SU-DHL-6 (cell line): ENCODE data around the gene AURKAIP1.
"Not testable (repeated sequence)": the region's sequence is repeated elsewhere in the genome, so short reads cannot be mapped to it uniquely, and the experiment has no call there.

Experiments
- H2AFZ ChIP-seq: fragments of 200-600 bp; sonication (generic); 2 replicates; pipeline ENCODE4 v1.6.1; 2014; ENCODE audit warnings: low read depth, mild to moderate bottlenecking, moderate library complexity, mixed read lengths, antibody characterized with exemption, low read length; ENCODE audit not compliant: severe bottlenecking
- H3F3A ChIP-seq: fragments of 200-600 bp; shearing (Covaris generic); 2 replicates; pipeline ENCODE4 v1.6.0; 2016; ENCODE audit warnings: antibody characterized with exemption, mild to moderate bottlenecking; ENCODE audit not compliant: insufficient read depth
- H3K27ac ChIP-seq: fragments of 200-600 bp; sonication (generic); 2 replicates; pipeline ENCODE4 v1.5.1; 2016; ENCODE audit warnings: low read depth, mild to moderate bottlenecking, low read length, moderate library complexity, mixed read lengths
- H3K27me3 ChIP-seq: fragments of 200-600 bp; sonication (generic), shearing (Covaris generic); 2 replicates; pipeline ENCODE4 v1.6.0; 2014; ENCODE audit warnings: mild to moderate bottlenecking, low read length
- H3K36me3 ChIP-seq: fragments of 200-600 bp; sonication (generic); 2 replicates; pipeline ENCODE4 v1.6.1; 2014; ENCODE audit warnings: mild to moderate bottlenecking, low read length, mixed read lengths
- H3K4me2 ChIP-seq: fragments of 300-600, 200-600 bp; shearing (Covaris generic), sonication (generic); 2 replicates; pipeline ENCODE4 v1.6.0; 2014; ENCODE audit warnings: low read length, low read depth, mild to moderate bottlenecking; ENCODE audit not compliant: poor library complexity, severe bottlenecking
- H3K4me3 ChIP-seq: fragments of 200-600 bp; sonication (generic); 2 replicates; pipeline ENCODE4 v1.5.1; 2014; ENCODE audit warnings: antibody characterized with exemption, low read length, mild to moderate bottlenecking, mixed read lengths; ENCODE audit not compliant: insufficient read depth, poor library complexity, severe bottlenecking
- H3K79me2 ChIP-seq: fragments of 200-600 bp; sonication (generic); 2 replicates; pipeline ENCODE4 v1.6.1; 2014; ENCODE audit warnings: mild to moderate bottlenecking, low read length, moderate library complexity; ENCODE audit not compliant: insufficient read depth
- H3K9ac ChIP-seq: fragments of 200-600 bp; sonication (generic); 2 replicates; pipeline ENCODE4 v1.7.0; 2014; ENCODE audit warnings: mild to moderate bottlenecking, low read length
- H3K9me2 ChIP-seq: fragments of 200-600 bp; sonication (generic); replicated peaks from 2 replicates; pipeline ENCODE4 v1.6.1; 2014; ENCODE audit warnings: low read length; ENCODE audit not compliant: insufficient read depth
- H3K9me3 ChIP-seq: fragments of 200-600 bp; sonication (generic); 2 replicates; pipeline ENCODE4 v1.6.1; 2014; ENCODE audit warnings: low read length, mixed read lengths; ENCODE audit not compliant: insufficient read depth
- H4K20me1 ChIP-seq: fragments of 200-600 bp; sonication (generic); 2 replicates; pipeline ENCODE4 v1.6.1; 2014; ENCODE audit warnings: low read depth, mild to moderate bottlenecking, antibody characterized with exemption, low read length, moderate library complexity, mixed read lengths
- EZH2phosphoT487 ChIP-seq: fragments of 200-600 bp; sonication (generic), shearing (Covaris generic); conservative IDR thresholded peaks from 2 replicates; pipeline ENCODE4 v1.6.1; 2018; ENCODE audit warnings: mild to moderate bottlenecking, antibody characterized with exemption, low read length, moderate library complexity, mixed read lengths
- TF ChIP-seq, protein P1 (sequence below): fragments of 200-600 bp; sonication (generic); IDR thresholded peaks from one replicate; pipeline ENCODE4 v1.5.1; 2017; ENCODE audit warnings: antibody characterized with exemption, mild to moderate bottlenecking, low read length, moderate library complexity; ENCODE audit not compliant: insufficient read depth, poor library complexity, severe bottlenecking

The AURKAIP1 gene

GRCh38 chr1:1385931-1386330 is 10.9 kb upstream of the AURKAIP1 start:
- H3K79me2 ChIP-seq: peaks cover 14% of the 10 kb centered on the region
- no peak overlapping the region for H3K9ac ChIP-seq
- H3K27ac ChIP-seq: no peak overlapping the region
- H3K9me2 ChIP-seq: no peaks in the 10 kb centered on the region
- peaks cover 14% of the 10 kb centered on the region; the same call in 1 of the 2 replicates for H3K36me3 ChIP-seq
- no peaks in the 10 kb centered on the region for H3K27me3 ChIP-seq
- no peak overlapping the region for H3K4me2 ChIP-seq
- H3K9me3 ChIP-seq: no peaks in the 10 kb centered on the region
- 0 out of 2 replicates have a peak, but pooled peaks cover 6% of the 10 kb centered on the region for H3F3A ChIP-seq
- H2AFZ ChIP-seq: no peak overlapping the region
- no peak overlapping the region for H3K4me3 ChIP-seq
- no peaks in the 10 kb centered on the region for H4K20me1 ChIP-seq
- TF ChIP-seq EZH2phosphoT487: no peak
- TF ChIP-seq, protein P1, sequence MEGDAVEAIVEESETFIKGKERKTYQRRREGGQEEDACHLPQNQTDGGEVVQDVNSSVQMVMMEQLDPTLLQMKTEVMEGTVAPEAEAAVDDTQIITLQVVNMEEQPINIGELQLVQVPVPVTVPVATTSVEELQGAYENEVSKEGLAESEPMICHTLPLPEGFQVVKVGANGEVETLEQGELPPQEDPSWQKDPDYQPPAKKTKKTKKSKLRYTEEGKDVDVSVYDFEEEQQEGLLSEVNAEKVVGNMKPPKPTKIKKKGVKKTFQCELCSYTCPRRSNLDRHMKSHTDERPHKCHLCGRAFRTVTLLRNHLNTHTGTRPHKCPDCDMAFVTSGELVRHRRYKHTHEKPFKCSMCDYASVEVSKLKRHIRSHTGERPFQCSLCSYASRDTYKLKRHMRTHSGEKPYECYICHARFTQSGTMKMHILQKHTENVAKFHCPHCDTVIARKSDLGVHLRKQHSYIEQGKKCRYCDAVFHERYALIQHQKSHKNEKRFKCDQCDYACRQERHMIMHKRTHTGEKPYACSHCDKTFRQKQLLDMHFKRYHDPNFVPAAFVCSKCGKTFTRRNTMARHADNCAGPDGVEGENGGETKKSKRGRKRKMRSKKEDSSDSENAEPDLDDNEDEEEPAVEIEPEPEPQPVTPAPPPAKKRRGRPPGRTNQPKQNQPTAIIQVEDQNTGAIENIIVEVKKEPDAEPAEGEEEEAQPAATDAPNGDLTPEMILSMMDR: no peak

DNA sequence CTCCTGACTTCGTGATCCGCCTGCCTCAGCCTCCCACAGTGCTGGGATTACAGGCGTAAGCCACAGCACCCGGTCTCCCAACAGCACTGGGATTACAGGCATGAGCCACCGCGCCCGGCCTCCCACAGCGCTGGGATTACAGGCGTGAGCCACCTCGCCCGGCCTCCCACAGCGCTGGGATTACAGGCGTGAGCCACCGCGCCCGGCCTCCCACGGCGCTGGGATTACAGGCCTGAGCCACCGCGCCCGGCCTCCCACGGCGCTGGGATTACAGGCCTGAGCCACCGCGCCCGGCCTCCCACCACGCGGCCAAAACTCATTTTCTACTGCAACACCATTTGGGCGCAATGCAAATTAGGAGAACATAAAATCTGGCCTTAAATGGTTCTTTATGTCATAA is 10.3 kb upstream of the AURKAIP1 start:
- H3K4me3 ChIP-seq, H3K36me3 ChIP-seq, H4K20me1 ChIP-seq, H3K9ac ChIP-seq, H3K4me2 ChIP-seq, H3K9me3 ChIP-seq, H2AFZ ChIP-seq, H3K9me2 ChIP-seq, H3K27me3 ChIP-seq, H3F3A ChIP-seq, H3K27ac ChIP-seq: not testable (repeated sequence)
- peaks cover 14% of the 10 kb centered on the region for H3K79me2 ChIP-seq

- no peaks in the 10 kb centered on the region for H4K20me1 ChIP-seq
- no peak overlapping the region for H3K4me3 ChIP-seq
- 0 out of 2 replicates have a peak, but pooled peaks cover 1% of the 10 kb centered on the region for H3K36me3 ChIP-seq
Observed at GRCh38 chr1:1381294-1381693, 6.3 kb upstream of the AURKAIP1 start.

GRCh38 chr1:1380860-1381259 is 5.9 kb upstream of the AURKAIP1 start:
- no peak overlapping the region for H3K4me2 ChIP-seq

More at GRCh38 chr1:1381294-1381693, 6.3 kb upstream of the AURKAIP1 start:
- Histone ChIP-seq H2AFZ (no peak overlapping the region), H3K27ac (no peak overlapping the region), H3K4me2 (no peak overlapping the region), H3F3A (peaks cover 18% of the 10 kb centered on the region), H3K27me3 (no peaks in the 10 kb centered on the region), H3K9me3 (no peaks in the 10 kb centered on the region), H3K79me2 (peaks cover 14% of the 10 kb centered on the region), H3K9ac (no peak overlapping the region), H3K9me2 (no peaks in the 10 kb centered on the region)
- TF ChIP-seq, protein P1: no peak
- no peak for TF ChIP-seq EZH2phosphoT487

More at GRCh38 chr1:1380860-1381259, 5.9 kb upstream of the AURKAIP1 start:
- Histone ChIP-seq H3F3A (peaks cover 23% of the 10 kb centered on the region), H3K9ac (no peak overlapping the region), H3K27me3 (no peaks in the 10 kb centered on the region), H4K20me1 (no peaks in the 10 kb centered on the region), H2AFZ (no peak overlapping the region), H3K27ac (no peak overlapping the region), H3K9me3 (no peaks in the 10 kb centered on the region), H3K9me2 (no peaks in the 10 kb centered on the region), H3K79me2 (peaks cover 14% of the 10 kb centered on the region), H3K36me3 (no peaks in the 10 kb centered on the region), H3K4me3 (no peak overlapping the region)
- no peak for TF ChIP-seq EZH2phosphoT487
- TF ChIP-seq, protein P1: no peak
